ENCODE data around the gene PGBD5. TPM values are rescaled to one million over a fixed set of nuclear protein-coding genes. Genes with fewer than 3 reads are reported as not detected.

PGBD5 gene
- total and polyA plus RNA-seq, 5 donors from 2014 or later = not detected

GRCh38 chr1:230463326-230463725 lies 37.2 kb upstream of the PGBD5 start:
- Mint-ChIP-seq H3K36me3 (no peaks in the 10 kb centered on the region), H3K4me1 (no peaks in the 10 kb centered on the region), H3K9me3 (peaks cover 0 to 5% (median 0%) of the 10 kb centered on the region in 7 donors), H3K27me3 (peaks cover 16% of the 10 kb centered on the region), H3K4me3 (no peak overlapping the region), H3K27ac (no peak overlapping the region)
- no peaks in the 10 kb centered on the region for H3K9me3 ChIP-seq (ENCODE audit: control insufficient read depth in 2 of 2, low read length in 2 of 2)
- H3K27ac ChIP-seq (ENCODE audit: insufficient read depth, low read length, poor library complexity, severe bottlenecking) = no peak overlapping the region
- DNase-seq (no peak), ATAC-seq (ENCODE audit: low read depth in 2 of 2) (no peak)
- H3K4me1 ChIP-seq (ENCODE audit: control insufficient read depth, insufficient read depth, low read length, poor library complexity, severe bottlenecking) = no peaks in the 10 kb centered on the region
- H3K4me3 ChIP-seq (ENCODE audit: low read depth, low read length) = no peak overlapping the region
- peaks cover 4% of the 10 kb centered on the region for H3K27me3 ChIP-seq (ENCODE audit: control insufficient read depth, insufficient read depth, low read length)
- H3K36me3 ChIP-seq (ENCODE audit: control insufficient read depth, insufficient read depth, low read length) = no peaks in the 10 kb centered on the region

- Histone ChIP-seq H3K36me3 (ENCODE audit: control insufficient read depth, insufficient read depth, low read length) (no peaks in the 10 kb centered on the region), H3K9me3 (ENCODE audit: control insufficient read depth in 2 of 2, low read length in 2 of 2) (no peaks in the 10 kb centered on the region), H3K4me1 (ENCODE audit: control insufficient read depth, insufficient read depth, low read length, poor library complexity, severe bottlenecking) (no peaks in the 10 kb centered on the region), H3K4me3 (ENCODE audit: low read depth, low read length) (no peak overlapping the region), H3K27me3 (ENCODE audit: control insufficient read depth, insufficient read depth, low read length) (peaks cover 6% of the 10 kb centered on the region), H3K27ac (ENCODE audit: insufficient read depth, low read length, poor library complexity, severe bottlenecking) (no peak overlapping the region)
- no peak overlapping the region for H3K27ac Mint-ChIP-seq
- H3K4me3 Mint-ChIP-seq = no peak overlapping the region
- peaks cover 15% of the 10 kb centered on the region for H3K27me3 Mint-ChIP-seq
- H3K9me3 Mint-ChIP-seq = peaks cover 0 to 5% (median 0%) of the 10 kb centered on the region in 7 donors
- no peaks in the 10 kb centered on the region for H3K36me3 Mint-ChIP-seq
- no peaks in the 10 kb centered on the region for H3K4me1 Mint-ChIP-seq
- DNase-seq = no peak
- no peak for ATAC-seq (ENCODE audit: low read depth in 2 of 2)
Measured at GRCh38 chr1:230459465-230459864, 33.3 kb upstream of the PGBD5 start.

- Mint-ChIP-seq H3K27ac (no peak overlapping the region), H3K36me3 (no peaks in the 10 kb centered on the region), H3K4me1 (no peaks in the 10 kb centered on the region), H3K4me3 (no peak overlapping the region), H3K27me3 (peaks cover 15% of the 10 kb centered on the region), H3K9me3 (peaks cover 0 to 5% (median 0%) of the 10 kb centered on the region in 7 donors)
- no peak overlapping the region for H3K27ac ChIP-seq (ENCODE audit: insufficient read depth, low read length, poor library complexity, severe bottlenecking)
- DNase-seq (no peak), ATAC-seq (ENCODE audit: low read depth in 2 of 2) (no peak)
- peaks cover 6% of the 10 kb centered on the region for H3K27me3 ChIP-seq (ENCODE audit: control insufficient read depth, insufficient read depth, low read length)
- H3K9me3 ChIP-seq (ENCODE audit: control insufficient read depth in 2 of 2, low read length in 2 of 2) = no peaks in the 10 kb centered on the region
- no peaks in the 10 kb centered on the region for H3K4me1 ChIP-seq (ENCODE audit: control insufficient read depth, insufficient read depth, low read length, poor library complexity, severe bottlenecking)
- no peaks in the 10 kb centered on the region for H3K36me3 ChIP-seq (ENCODE audit: control insufficient read depth, insufficient read depth, low read length)
- H3K4me3 ChIP-seq (ENCODE audit: low read depth, low read length) = no peak overlapping the region
Measured at GRCh38 chr1:230458509-230458908, 32.4 kb upstream of the PGBD5 start.

GRCh38 chr1:230456478-230456877 lies 30.3 kb upstream of the PGBD5 start:
- Histone ChIP-seq H3K36me3 (ENCODE audit: control insufficient read depth, insufficient read depth, low read length) (no peaks in the 10 kb centered on the region), H3K4me3 (ENCODE audit: low read depth, low read length) (no peak overlapping the region), H3K9me3 (ENCODE audit: control insufficient read depth in 2 of 2, low read length in 2 of 2) (no peaks in the 10 kb centered on the region), H3K4me1 (ENCODE audit: control insufficient read depth, insufficient read depth, low read length, poor library complexity, severe bottlenecking) (no peaks in the 10 kb centered on the region), H3K27me3 (ENCODE audit: control insufficient read depth, insufficient read depth, low read length) (peaks cover 8% of the 10 kb centered on the region), H3K27ac (ENCODE audit: insufficient read depth, low read length, poor library complexity, severe bottlenecking) (no peak overlapping the region)
- no peak for ATAC-seq (ENCODE audit: low read depth in 2 of 2)
- Mint-ChIP-seq H3K9me3 (peaks cover 0 to 5% (median 0%) of the 10 kb centered on the region in 7 donors), H3K36me3 (no peaks in the 10 kb centered on the region), H3K4me1 (no peaks in the 10 kb centered on the region), H3K4me3 (no peak overlapping the region), H3K27ac (no peak overlapping the region), H3K27me3 (peaks cover 21% of the 10 kb centered on the region)
- no peak for DNase-seq

GRCh38 chr1:230455291-230455690 lies 29.2 kb upstream of the PGBD5 start:
- no peaks in the 10 kb centered on the region for H3K4me1 Mint-ChIP-seq
- no peaks in the 10 kb centered on the region for H3K36me3 ChIP-seq (ENCODE audit: control insufficient read depth, insufficient read depth, low read length)
- no peak overlapping the region for H3K4me3 Mint-ChIP-seq

GRCh38 chr1:230453377-230453776 lies 27.2 kb upstream of the PGBD5 start:
- H3K27ac ChIP-seq (ENCODE audit: insufficient read depth, low read length, poor library complexity, severe bottlenecking) = no peak overlapping the region
- H3K36me3 ChIP-seq (ENCODE audit: control insufficient read depth, insufficient read depth, low read length) = no peaks in the 10 kb centered on the region
- DNase-seq = no peak
- no peaks in the 10 kb centered on the region for H3K9me3 ChIP-seq (ENCODE audit: control insufficient read depth in 2 of 2, low read length in 2 of 2)
- no peak overlapping the region for H3K4me3 ChIP-seq (ENCODE audit: low read depth, low read length)
- Mint-ChIP-seq H3K9me3 (peaks cover 0 to under 1% (median 0%) of the 10 kb centered on the region in 7 donors), H3K4me1 (no peaks in the 10 kb centered on the region), H3K36me3 (no peaks in the 10 kb centered on the region), H3K4me3 (no peak overlapping the region), H3K27ac (no peak overlapping the region), H3K27me3 (peaks cover 15% of the 10 kb centered on the region)
- no peaks in the 10 kb centered on the region for H3K4me1 ChIP-seq (ENCODE audit: control insufficient read depth, insufficient read depth, low read length, poor library complexity, severe bottlenecking)
- H3K27me3 ChIP-seq (ENCODE audit: control insufficient read depth, insufficient read depth, low read length) = peaks cover 6% of the 10 kb centered on the region
- ATAC-seq (ENCODE audit: low read depth in 2 of 2) = no peak

More at GRCh38 chr1:230455291-230455690, 29.2 kb upstream of the PGBD5 start:
- no peak for DNase-seq
- no peak overlapping the region for H3K4me3 ChIP-seq (ENCODE audit: low read depth, low read length)
- ATAC-seq (ENCODE audit: low read depth in 2 of 2) = no peak
- Mint-ChIP-seq H3K27ac (no peak overlapping the region), H3K9me3 (peaks cover 0 to 3% (median 0%) of the 10 kb centered on the region in 7 donors), H3K36me3 (no peaks in the 10 kb centered on the region), H3K27me3 (peaks cover 21% of the 10 kb centered on the region)
- peaks cover 6% of the 10 kb centered on the region for H3K27me3 ChIP-seq (ENCODE audit: control insufficient read depth, insufficient read depth, low read length)
- H3K4me1 ChIP-seq (ENCODE audit: control insufficient read depth, insufficient read depth, low read length, poor library complexity, severe bottlenecking) = no peaks in the 10 kb centered on the region
- no peaks in the 10 kb centered on the region for H3K9me3 ChIP-seq (ENCODE audit: control insufficient read depth in 2 of 2, low read length in 2 of 2)
- no peak overlapping the region for H3K27ac ChIP-seq (ENCODE audit: insufficient read depth, low read length, poor library complexity, severe bottlenecking)

GRCh38 chr1:230441183-230442029 lies 15.3 kb upstream of the PGBD5 start:
- no peak overlapping the region for H3K27ac Mint-ChIP-seq
- no peaks in the 10 kb centered on the region for H3K4me1 Mint-ChIP-seq
- ATAC-seq (ENCODE audit: low read depth in 2 of 2) (no peak), DNase-seq (no peak)
- peaks cover 4% of the 10 kb centered on the region for H3K27me3 Mint-ChIP-seq
- Histone ChIP-seq H3K36me3 (ENCODE audit: control insufficient read depth, insufficient read depth, low read length) (no peaks in the 10 kb centered on the region), H3K4me1 (ENCODE audit: control insufficient read depth, insufficient read depth, low read length, poor library complexity, severe bottlenecking) (no peaks in the 10 kb centered on the region), H3K4me3 (ENCODE audit: low read depth, low read length) (no peak overlapping the region), H3K27me3 (ENCODE audit: control insufficient read depth, insufficient read depth, low read length) (peaks cover 7% of the 10 kb centered on the region), H3K27ac (ENCODE audit: insufficient read depth, low read length, poor library complexity, severe bottlenecking) (no peak overlapping the region), H3K9me3 (ENCODE audit: control insufficient read depth in 2 of 2, low read length in 2 of 2) (no peaks in the 10 kb centered on the region)
- no peak overlapping the region for H3K4me3 Mint-ChIP-seq
- peaks cover 0 to 7% (median 3%) of the 10 kb centered on the region in 7 donors for H3K9me3 Mint-ChIP-seq
- no peaks in the 10 kb centered on the region for H3K36me3 Mint-ChIP-seq

GRCh38 chr1:230435108-230435507 lies 9.0 kb upstream of the PGBD5 start:
- H3K36me3 Mint-ChIP-seq = no peaks in the 10 kb centered on the region
- no peak overlapping the region for H3K4me3 Mint-ChIP-seq

More at GRCh38 chr1:230435108-230435507, 9.0 kb upstream of the PGBD5 start:
- Histone ChIP-seq H3K4me3 (ENCODE audit: low read depth, low read length) (no peak overlapping the region), H3K9me3 (ENCODE audit: control insufficient read depth in 2 of 2, low read length in 2 of 2) (no peaks in the 10 kb centered on the region), H3K27ac (ENCODE audit: insufficient read depth, low read length, poor library complexity, severe bottlenecking) (no peak overlapping the region), H3K27me3 (ENCODE audit: control insufficient read depth, insufficient read depth, low read length) (no peaks in the 10 kb centered on the region), H3K4me1 (ENCODE audit: control insufficient read depth, insufficient read depth, low read length, poor library complexity, severe bottlenecking) (no peaks in the 10 kb centered on the region), H3K36me3 (ENCODE audit: control insufficient read depth, insufficient read depth, low read length) (no peaks in the 10 kb centered on the region)
- H3K9me3 Mint-ChIP-seq = peaks cover 0 to 5% (median 0%) of the 10 kb centered on the region in 7 donors
- H3K27ac Mint-ChIP-seq = no peak overlapping the region
- DNase-seq (no peak), ATAC-seq (ENCODE audit: low read depth in 2 of 2) (no peak)
- H3K27me3 Mint-ChIP-seq = no peaks in the 10 kb centered on the region
- H3K4me1 Mint-ChIP-seq = no peaks in the 10 kb centered on the region
